Neural crest cell (in vitro differentiated cells): ENCODE results near the gene RYR1. TPM values are rescaled to one million over a fixed set of nuclear protein-coding genes. Genes with fewer than 3 reads are reported as not detected.
"Not testable (repeated sequence)": the region's sequence is repeated elsewhere in the genome, so short reads cannot be mapped to it uniquely, and the experiment has no call there.

ENCODE experiments used
- DNase-seq: peaks from one replicate; pipeline ENCODE4 v3.0.0; 2021; ENCODE audit warnings: low read depth, mixed read lengths, low spot score
- H3K27ac Mint-ChIP-seq: one replicate; pipeline ENCODE4 v1.8.0; 2021; ENCODE audit warnings: mild to moderate bottlenecking, mixed read lengths; ENCODE audit not compliant: unreplicated experiment
- H3K27me3 Mint-ChIP-seq: 2 replicates; pipeline ENCODE4 v1.8.0; 2021; ENCODE audit warnings: low read depth, mild to moderate bottlenecking, mixed read lengths
- H3K36me3 Mint-ChIP-seq: 2 replicates; pipeline ENCODE4 v1.8.0; 2021; ENCODE audit warnings: low read depth, mild to moderate bottlenecking, mixed read lengths
- H3K4me1 Mint-ChIP-seq: 2 replicates; pipeline ENCODE4 v1.8.0; 2021; ENCODE audit warnings: mixed read lengths
- H3K4me3 Mint-ChIP-seq: one replicate; pipeline ENCODE4 v1.8.0; 2021; ENCODE audit warnings: mild to moderate bottlenecking, mixed read lengths
- H3K9me3 Mint-ChIP-seq: 2 replicates; pipeline ENCODE4 v1.8.0; 2021; ENCODE audit warnings: mixed read lengths
- CTCF ChIP-seq: fragments of 200-600 bp; sonication (generic); conservative IDR thresholded peaks from 2 replicates; pipeline ENCODE4 v1.5.0; 2021; ENCODE audit warnings: antibody characterized with exemption, mild to moderate bottlenecking
- total RNA-seq: library from RNA; stranded (reverse); gene quantifications from 2 replicates; pipeline ENCODE4 v1.2.1, GENCODE V29; 2021

Gene RYR1
- total RNA-seq, 1 donor from 2014 or later, result 1.1 TPM

- H3K36me3 Mint-ChIP-seq, result no peaks in the 10 kb centered on the region
- DNase-seq, result no peak
- H3K9me3 Mint-ChIP-seq, result peaks cover 3% of the 10 kb centered on the region
- TF ChIP-seq CTCF, result no peak
- H3K4me3 Mint-ChIP-seq, result no peak overlapping the region
- H3K4me1 Mint-ChIP-seq, result no peaks in the 10 kb centered on the region
- H3K27me3 Mint-ChIP-seq, result no peaks in the 10 kb centered on the region
- no peak overlapping the region for H3K27ac Mint-ChIP-seq
Measured at GRCh38 chr19:38508507-38508906, 75.0 kb downstream of the RYR1 start.

GRCh38 chr19:38509027-38509426 is 75.5 kb downstream of the RYR1 start:
- H3K4me1 Mint-ChIP-seq, result no peaks in the 10 kb centered on the region
- peaks cover 3% of the 10 kb centered on the region for H3K9me3 Mint-ChIP-seq
- no peak overlapping the region for H3K4me3 Mint-ChIP-seq
- H3K27me3 Mint-ChIP-seq, result no peaks in the 10 kb centered on the region
- TF ChIP-seq CTCF, result no peak
- H3K27ac Mint-ChIP-seq, result no peak overlapping the region
- no peaks in the 10 kb centered on the region for H3K36me3 Mint-ChIP-seq
- no peak for DNase-seq

- no peaks in the 10 kb centered on the region for H3K36me3 Mint-ChIP-seq
- no peak overlapping the region for H3K4me3 Mint-ChIP-seq
- no peaks in the 10 kb centered on the region for H3K27me3 Mint-ChIP-seq
- DNase-seq, result no peak
- no peaks in the 10 kb centered on the region for H3K9me3 Mint-ChIP-seq
- peaks cover 6% of the 10 kb centered on the region for H3K4me1 Mint-ChIP-seq
- no peak for TF ChIP-seq CTCF
- no peak overlapping the region for H3K27ac Mint-ChIP-seq
Measured at GRCh38 chr19:38511074-38511708, 77.7 kb downstream of the RYR1 start.

GRCh38 chr19:38512277-38512676 is 78.8 kb downstream of the RYR1 start:
- no peak for DNase-seq
- Mint-ChIP-seq H3K27ac (no peak overlapping the region), H3K36me3 (no peaks in the 10 kb centered on the region), H3K4me3 (no peak overlapping the region), H3K4me1 (peaks cover 6% of the 10 kb centered on the region), H3K9me3 (no peaks in the 10 kb centered on the region), H3K27me3 (no peaks in the 10 kb centered on the region)
- TF ChIP-seq CTCF, result no peak

GRCh38 chr19:38513156-38513555 is 79.7 kb downstream of the RYR1 start:
- H3K4me3 Mint-ChIP-seq, H3K27me3 Mint-ChIP-seq, H3K36me3 Mint-ChIP-seq, DNase-seq, H3K4me1 Mint-ChIP-seq, H3K9me3 Mint-ChIP-seq, H3K27ac Mint-ChIP-seq: not testable (repeated sequence)

- Mint-ChIP-seq H3K27ac (no peak overlapping the region), H3K27me3 (no peaks in the 10 kb centered on the region), H3K9me3 (no peaks in the 10 kb centered on the region), H3K36me3 (no peaks in the 10 kb centered on the region), H3K4me1 (peaks cover 6% of the 10 kb centered on the region), H3K4me3 (no peak overlapping the region)
- TF ChIP-seq CTCF, result no peak
- DNase-seq, result no peak
Measured at GRCh38 chr19:38513762-38514167, 80.3 kb downstream of the RYR1 start.
